Neuronal stem cell (in vitro differentiated cells): ENCODE measurements around the gene CNTFR.

Experiments
- DNase-seq: peaks from one replicate; pipeline ENCODE4 v3.0.0-alpha.2; 2013; ENCODE audit warnings: low spot score
- H2AFZ ChIP-seq: one replicate; pipeline ENCODE4 v1.6.1; 2013; ENCODE audit warnings: mild to moderate bottlenecking, low read length, inconsistent platforms
- H2AK5ac ChIP-seq: 2 replicates; pipeline ENCODE4 v1.6.1; 2013; ENCODE audit warnings: low read depth, mild to moderate bottlenecking, inconsistent platforms, low read length, moderate library complexity, mixed read lengths
- H2BK120ac ChIP-seq: 2 replicates; pipeline ENCODE4 v1.6.1; 2013; ENCODE audit warnings: low read depth, mild to moderate bottlenecking, inconsistent platforms, low read length, moderate library complexity, mixed read lengths
- H2BK12ac ChIP-seq: one replicate; pipeline ENCODE4 v1.6.1; 2013; ENCODE audit warnings: low read length, inconsistent platforms
- H2BK15ac ChIP-seq: 2 replicates; pipeline ENCODE4 v1.6.1; 2013; ENCODE audit warnings: mild to moderate bottlenecking, low read length, inconsistent platforms, mixed read lengths
- H2BK5ac ChIP-seq: one replicate; pipeline ENCODE4 v1.6.1; 2013; ENCODE audit warnings: inconsistent platforms, mild to moderate bottlenecking, low read length, moderate library complexity
- H3K14ac ChIP-seq: one replicate; pipeline ENCODE4 v1.6.1; 2013; ENCODE audit warnings: low read length, inconsistent platforms
- H3K18ac ChIP-seq: 2 replicates; pipeline ENCODE4 v1.6.1; 2013; ENCODE audit warnings: low read length, inconsistent platforms
- H3K23ac ChIP-seq: 2 replicates; pipeline ENCODE4 v1.6.1; 2013; ENCODE audit warnings: low read depth, mild to moderate bottlenecking, mixed read lengths, low read length, inconsistent platforms; ENCODE audit not compliant: poor library complexity
- H3K27ac ChIP-seq: replicated peaks from 3 replicates; pipeline ENCODE4 v1.5.1; 2013; ENCODE audit warnings: low read length, inconsistent platforms
- H3K27me3 ChIP-seq, 3 experiments: 2 replicates each; pipeline ENCODE4 v1.6.1; 2013; ENCODE audit warnings: low read length in 3 of 3, mild to moderate bottlenecking in 2 of 3, inconsistent platforms in 1 of 3, low read depth in 1 of 3, mixed read lengths in 1 of 3, moderate library complexity in 1 of 3; ENCODE audit not compliant: control insufficient read depth in 3 of 3, insufficient read depth in 3 of 3
- H3K36me3 ChIP-seq, 2 donors: replicated peaks in 1 of 2; 2 replicates each; pipeline ENCODE4 v1.6.1; 2013; ENCODE audit warnings: low read length in 2 of 2; ENCODE audit not compliant: control insufficient read depth in 2 of 2, insufficient read depth in 2 of 2
- H3K4ac ChIP-seq: 2 replicates; pipeline ENCODE4 v1.6.1; 2013; ENCODE audit warnings: inconsistent platforms, mild to moderate bottlenecking, low read length, moderate library complexity
- H3K4me1 ChIP-seq, 2 donors: 1 replicate in 1 of 2; 2 replicates in 1 of 2; pipeline ENCODE4 v1.6.1; 2013; ENCODE audit warnings: low read length in 2 of 2, low read depth in 1 of 2; ENCODE audit not compliant: control insufficient read depth in 2 of 2, insufficient read depth in 1 of 2
- H3K4me2 ChIP-seq: one replicate; pipeline ENCODE4 v1.6.1; 2013; ENCODE audit warnings: mild to moderate bottlenecking, low read length, inconsistent platforms; ENCODE audit not compliant: insufficient read depth, poor library complexity, severe bottlenecking
- H3K4me3 ChIP-seq, 2 donors: 2 replicates each; pipeline ENCODE4 v1.5.1; 2013; ENCODE audit warnings: low read length in 2 of 2, mild to moderate bottlenecking in 2 of 2, inconsistent platforms in 1 of 2, moderate library complexity in 1 of 2
- H3K79me1 ChIP-seq: one replicate; pipeline ENCODE4 v1.6.1; 2013; ENCODE audit warnings: low read depth, mild to moderate bottlenecking, inconsistent platforms, low read length, moderate library complexity
- H3K9ac ChIP-seq: one replicate; pipeline ENCODE4 v1.6.1; 2013; ENCODE audit warnings: mild to moderate bottlenecking, low read depth, low read length, inconsistent platforms; ENCODE audit not compliant: poor library complexity
- H3K9me3 ChIP-seq, 2 donors: replicated peaks in 1 of 2; 2 replicates each; pipeline versions ENCODE3 to v1.6.1; 2013; ENCODE audit warnings: low read length in 2 of 2, mild to moderate bottlenecking in 2 of 2, inconsistent platforms in 1 of 2, low read depth in 1 of 2, mixed read lengths in 1 of 2, moderate library complexity in 1 of 2; ENCODE audit not compliant: control insufficient read depth in 2 of 2, insufficient read depth in 1 of 2
- H4K8ac ChIP-seq: one replicate; pipeline ENCODE4 v1.6.1; 2013; ENCODE audit warnings: low read depth, mild to moderate bottlenecking, inconsistent platforms, low read length, moderate library complexity
- H4K91ac ChIP-seq: one replicate; pipeline ENCODE4 v1.6.1; 2013; ENCODE audit warnings: low read length, low read depth, mild to moderate bottlenecking, inconsistent platforms; ENCODE audit not compliant: poor library complexity
- WGBS, 2 donors: extraction: QIAGEN DNeasy Blood & Tissue Kit; methylation state at CpG; one replicate each; pipeline ENCODE4 v1.1.7; 2013; ENCODE audit warnings: missing lambda C conversion rate in 2 of 2, mixed read lengths in 1 of 2; ENCODE audit not compliant: insufficient read length in 2 of 2, insufficient replicate concordance in 1 of 2; ENCODE audit errors: extremely low coverage in 2 of 2; 5-methylcytosine and 5-hydroxymethylcytosine counted together

Gene CNTFR

GRCh38 chr9:34553511-34554021 lies 36.0 kb downstream of the CNTFR start:
- no peak overlapping the region for H3K9ac ChIP-seq
- no peak overlapping the region for H3K4me2 ChIP-seq
- H3K18ac ChIP-seq: no peak overlapping the region
- H4K91ac ChIP-seq: no peak overlapping the region
- no peak overlapping the region for H3K14ac ChIP-seq
- H3K36me3 ChIP-seq: peaks cover 26 to 88% of the 10 kb centered on the region in 2 donors
- H3K27me3 ChIP-seq: no peaks in the 10 kb centered on the region
- H2BK120ac ChIP-seq: no peak overlapping the region
- H4K8ac ChIP-seq: no peak overlapping the region
- no peak overlapping the region for H3K4me3 ChIP-seq
- H3K9me3 ChIP-seq: no peaks in the 10 kb centered on the region
- no peak for DNase-seq
- H2BK5ac ChIP-seq: no peak overlapping the region
- H2BK15ac ChIP-seq: no peak overlapping the region
- peaks cover 8 to 13% of the 10 kb centered on the region in 2 donors for H3K4me1 ChIP-seq
- H3K4ac ChIP-seq: no peak overlapping the region
- H3K27ac ChIP-seq: no peak overlapping the region
- no peak overlapping the region for H2AFZ ChIP-seq
- H2BK12ac ChIP-seq: no peak overlapping the region
- WGBS, 2 donors: no CpG with 5 or more reads among the region's 18 CpGs
- no peak overlapping the region for H2AK5ac ChIP-seq
- H3K23ac ChIP-seq: no peak overlapping the region
- H3K79me1 ChIP-seq: no peaks in the 10 kb centered on the region

- Histone ChIP-seq H3K27me3 (no peaks in the 10 kb centered on the region), H4K8ac (no peak overlapping the region), H3K23ac (no peak overlapping the region), H2AFZ (no peak overlapping the region), H3K79me1 (no peaks in the 10 kb centered on the region), H4K91ac (no peak overlapping the region), H3K9me3 (no peaks in the 10 kb centered on the region), H2BK120ac (no peak overlapping the region), H2BK5ac (no peak overlapping the region), H3K4ac (no peak overlapping the region), H3K36me3 (peaks cover 24 to 82% of the 10 kb centered on the region in 2 donors), H3K18ac (no peak overlapping the region), H3K4me3 (no peak overlapping the region), H3K14ac (no peak overlapping the region), H3K9ac (no peak overlapping the region), H3K4me2 (no peak overlapping the region), H2BK12ac (no peak overlapping the region), H2BK15ac (no peak overlapping the region), H3K4me1 (peaks cover 8 to 15% of the 10 kb centered on the region in 2 donors), H3K27ac (no peak overlapping the region), H2AK5ac (no peak overlapping the region)
- no CpG with 5 or more reads among the region's 2 CpGs for WGBS, 2 donors
- DNase-seq: no peak
These were observed 36.5 kb downstream of the CNTFR start for GRCh38 chr9:34552986-34553385.

- no peak overlapping the region for H2BK5ac ChIP-seq
- H3K4me2 ChIP-seq: no peak overlapping the region
- H3K23ac ChIP-seq: no peak overlapping the region
- H2BK120ac ChIP-seq: no peak overlapping the region
- H4K8ac ChIP-seq: no peak overlapping the region
- peaks cover 8 to 15% of the 10 kb centered on the region in 2 donors for H3K4me1 ChIP-seq
- no peak overlapping the region for H3K14ac ChIP-seq
- WGBS, 2 donors: no CpG with 5 or more reads among the region's 13 CpGs
- H3K4me3 ChIP-seq: no peak overlapping the region
- no peak for DNase-seq
- H3K36me3 ChIP-seq: peaks cover 24 to 78% of the 10 kb centered on the region in 2 donors
- H3K27ac ChIP-seq: no peak overlapping the region
- H4K91ac ChIP-seq: no peak overlapping the region
- no peaks in the 10 kb centered on the region for H3K79me1 ChIP-seq
- H3K18ac ChIP-seq: no peak overlapping the region
- no peak overlapping the region for H3K4ac ChIP-seq
- no peak overlapping the region for H2BK15ac ChIP-seq
- H3K9ac ChIP-seq: no peak overlapping the region
- H2AK5ac ChIP-seq: no peak overlapping the region
- no peaks in the 10 kb centered on the region for H3K27me3 ChIP-seq
- no peaks in the 10 kb centered on the region for H3K9me3 ChIP-seq
- no peak overlapping the region for H2BK12ac ChIP-seq
- no peak overlapping the region for H2AFZ ChIP-seq
These were observed 36.9 kb downstream of the CNTFR start for GRCh38 chr9:34552606-34552981.

GRCh38 chr9:34551751-34552605 lies 37.5 kb downstream of the CNTFR start:
- no peak overlapping the region for H3K18ac ChIP-seq
- WGBS, 2 donors: no CpG with 5 or more reads among the region's 20 CpGs

More at GRCh38 chr9:34551751-34552605, 37.5 kb downstream of the CNTFR start:
- Histone ChIP-seq H4K8ac (no peak overlapping the region), H2AFZ (no peak overlapping the region), H3K27ac (no peak overlapping the region), H3K9ac (no peak overlapping the region), H3K4me3 (no peak overlapping the region), H4K91ac (no peak overlapping the region), H2BK12ac (no peak overlapping the region), H3K4ac (no peak overlapping the region), H3K36me3 (peaks cover 19 to 72% of the 10 kb centered on the region in 2 donors), H3K23ac (peak overlapping the region; percentile 45), H2BK15ac (no peak overlapping the region), H3K9me3 (no peaks in the 10 kb centered on the region), H3K27me3 (no peaks in the 10 kb centered on the region), H2BK120ac (peak overlapping the region; percentile 12), H2BK5ac (no peak overlapping the region), H2AK5ac (no peak overlapping the region), H3K14ac (no peak overlapping the region), H3K4me2 (no peak overlapping the region), H3K79me1 (no peaks in the 10 kb centered on the region), H3K4me1 (peaks cover 8 to 15% of the 10 kb centered on the region in 2 donors)
- DNase-seq: no peak
